NB4 (cell line): ENCODE data around the gene NRARP.

ENCODE experiments used
- DNase-seq: peaks from one replicate; pipeline ENCODE4 v3.0.0; 2010; ENCODE audit warnings: low read depth
- H3K4me3 ChIP-seq: one replicate; pipeline ENCODE4 v1.5.1; 2011; ENCODE audit warnings: mild to moderate bottlenecking, low read depth, low read length, moderate library complexity
- MYC ChIP-seq: IDR thresholded peaks from 2 replicates; pipeline ENCODE4 v1.6.1; 2011; ENCODE audit warnings: low read depth, low read length
- POLR2A ChIP-seq: IDR thresholded peaks from 2 replicates; pipeline ENCODE4 v1.6.1; 2011; ENCODE audit warnings: mild to moderate bottlenecking; ENCODE audit not compliant: insufficient read length; ENCODE audit errors: extremely low read depth
- TF ChIP-seq, protein P1 (sequence below): IDR thresholded peaks from one replicate; pipeline ENCODE4 v1.5.1; 2012; ENCODE audit warnings: low read depth, low read length
- TF ChIP-seq, protein P2 (sequence below): IDR thresholded peaks from 2 replicates; pipeline ENCODE4 v1.6.1; 2011; ENCODE audit warnings: low read depth, low read length

NRARP gene

DNA sequence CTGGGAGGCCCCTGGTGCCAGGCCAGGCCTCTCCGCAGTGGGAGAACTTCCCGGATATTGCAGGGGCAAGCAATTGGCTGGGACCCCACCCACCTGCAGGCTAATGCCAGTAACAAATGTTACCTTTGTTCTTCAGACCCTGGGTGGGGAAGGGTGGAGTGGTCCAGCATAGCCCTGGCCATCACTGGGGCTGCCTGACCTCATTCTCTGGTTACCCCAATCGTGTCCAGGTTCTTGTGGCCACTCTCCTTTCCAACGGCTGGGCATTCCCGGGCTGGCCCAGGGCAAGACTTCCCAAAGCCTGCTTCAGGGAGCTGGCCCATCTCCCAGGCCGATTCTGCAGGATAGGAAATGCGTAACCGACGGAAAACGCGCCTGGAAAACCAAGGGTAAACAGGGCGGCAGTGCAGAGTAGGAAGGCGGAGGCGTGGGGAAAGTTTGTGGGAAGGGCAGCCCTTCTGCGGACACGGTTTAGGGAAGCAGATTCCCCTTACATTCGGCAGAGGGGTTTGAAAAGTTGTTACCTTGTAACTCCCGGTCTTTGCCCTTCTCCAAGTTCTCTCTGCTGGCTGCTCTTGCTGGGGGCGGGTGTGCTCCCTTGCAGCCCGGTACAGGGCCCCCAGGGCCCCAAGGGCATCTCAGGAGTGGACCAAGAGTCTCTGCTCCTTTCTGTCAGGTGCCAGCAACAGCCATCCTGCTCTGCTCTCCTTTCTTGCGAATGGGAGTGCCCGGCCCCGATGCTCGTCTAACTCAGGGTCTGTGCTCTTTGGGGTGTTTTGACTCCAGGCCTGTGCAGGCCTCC lies 3.5 kb downstream of the NRARP start:
- TF ChIP-seq, protein P1, sequence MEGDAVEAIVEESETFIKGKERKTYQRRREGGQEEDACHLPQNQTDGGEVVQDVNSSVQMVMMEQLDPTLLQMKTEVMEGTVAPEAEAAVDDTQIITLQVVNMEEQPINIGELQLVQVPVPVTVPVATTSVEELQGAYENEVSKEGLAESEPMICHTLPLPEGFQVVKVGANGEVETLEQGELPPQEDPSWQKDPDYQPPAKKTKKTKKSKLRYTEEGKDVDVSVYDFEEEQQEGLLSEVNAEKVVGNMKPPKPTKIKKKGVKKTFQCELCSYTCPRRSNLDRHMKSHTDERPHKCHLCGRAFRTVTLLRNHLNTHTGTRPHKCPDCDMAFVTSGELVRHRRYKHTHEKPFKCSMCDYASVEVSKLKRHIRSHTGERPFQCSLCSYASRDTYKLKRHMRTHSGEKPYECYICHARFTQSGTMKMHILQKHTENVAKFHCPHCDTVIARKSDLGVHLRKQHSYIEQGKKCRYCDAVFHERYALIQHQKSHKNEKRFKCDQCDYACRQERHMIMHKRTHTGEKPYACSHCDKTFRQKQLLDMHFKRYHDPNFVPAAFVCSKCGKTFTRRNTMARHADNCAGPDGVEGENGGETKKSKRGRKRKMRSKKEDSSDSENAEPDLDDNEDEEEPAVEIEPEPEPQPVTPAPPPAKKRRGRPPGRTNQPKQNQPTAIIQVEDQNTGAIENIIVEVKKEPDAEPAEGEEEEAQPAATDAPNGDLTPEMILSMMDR = no peak
- TF ChIP-seq, protein P2, sequence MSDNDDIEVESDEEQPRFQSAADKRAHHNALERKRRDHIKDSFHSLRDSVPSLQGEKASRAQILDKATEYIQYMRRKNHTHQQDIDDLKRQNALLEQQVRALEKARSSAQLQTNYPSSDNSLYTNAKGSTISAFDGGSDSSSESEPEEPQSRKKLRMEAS = no peak
- TF ChIP-seq POLR2A (no peak), MYC (no peak)
- no peak for DNase-seq
- H3K4me3 ChIP-seq = no peak overlapping the region

DNA sequence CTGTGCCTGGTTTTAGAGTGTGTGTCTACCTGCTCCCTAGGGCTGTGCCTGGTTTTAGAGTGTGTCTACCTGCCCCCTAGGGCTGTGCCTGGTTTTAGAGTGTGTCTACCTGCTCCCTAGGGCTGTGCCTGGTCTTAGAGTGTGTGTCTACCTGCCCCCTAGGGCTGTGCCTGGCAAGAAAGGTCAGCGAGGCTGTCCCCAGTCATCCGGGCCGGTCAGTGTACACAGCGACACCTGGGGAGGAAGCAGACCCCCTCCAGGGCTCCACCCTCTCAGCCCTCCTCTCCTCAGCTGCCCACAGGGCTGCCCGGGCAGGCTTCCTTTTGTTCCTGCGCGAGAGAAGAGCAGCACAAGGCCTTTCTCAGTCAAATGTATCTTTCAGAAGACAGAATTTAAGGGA lies 4.1 kb downstream of the NRARP start:
- TF ChIP-seq MYC (no peak), POLR2A (no peak)
- TF ChIP-seq, protein P1 = no peak
- TF ChIP-seq, protein P2 = no peak
- no peak overlapping the region for H3K4me3 ChIP-seq
- DNase-seq = no peak

DNA sequence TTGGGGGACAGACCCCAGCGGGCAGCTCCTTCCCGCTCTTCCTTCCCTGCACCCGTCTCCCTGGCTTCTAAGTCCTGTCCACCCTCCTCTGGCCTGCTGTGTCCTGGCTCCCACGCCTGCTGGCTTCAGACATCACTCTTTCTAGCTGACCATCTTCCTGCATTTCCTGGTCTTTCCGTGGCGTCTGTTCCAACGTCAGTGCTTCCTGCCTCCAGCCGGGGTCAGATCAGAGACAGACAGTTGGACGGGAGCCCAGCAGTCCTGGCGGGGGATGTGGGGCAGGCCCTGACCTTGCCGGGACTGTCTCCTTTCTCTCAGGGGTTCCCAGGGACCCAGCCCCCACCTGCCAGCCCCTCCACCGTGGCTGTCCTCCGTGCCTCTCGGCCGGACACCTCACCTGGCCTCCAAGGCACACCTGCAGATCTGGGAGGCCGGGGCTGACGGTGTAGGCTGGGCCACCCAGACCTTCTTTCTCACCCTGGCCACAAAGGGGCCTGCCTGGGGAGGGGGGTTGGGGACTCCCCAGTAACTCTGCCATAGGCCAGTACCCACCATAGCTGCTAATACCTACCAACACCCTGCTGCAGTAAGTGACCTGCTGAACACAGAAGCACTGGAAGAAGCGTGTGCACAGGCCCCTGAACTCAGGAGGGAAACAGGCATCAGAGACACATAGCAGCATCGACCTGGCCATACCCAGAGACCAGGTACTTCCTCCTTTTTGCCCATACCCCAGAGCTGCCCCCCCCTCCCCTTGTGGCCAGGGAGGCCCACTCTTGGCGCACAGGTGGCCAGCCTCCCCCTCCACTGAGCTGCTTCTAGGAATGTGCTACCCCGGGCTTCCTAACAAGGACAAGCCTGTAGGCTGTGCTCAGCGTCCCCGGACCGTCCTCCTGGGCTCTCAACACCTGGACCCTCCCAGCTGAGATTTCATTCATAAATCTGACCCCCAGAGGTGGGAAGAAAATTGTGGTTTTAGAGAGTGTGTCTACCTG lies 5.1 kb downstream of the NRARP start:
- TF ChIP-seq, protein P2 = no peak
- TF ChIP-seq, protein P1 = no peak
- TF ChIP-seq POLR2A (no peak), MYC (no peak)
- no peak for DNase-seq
- H3K4me3 ChIP-seq = no peak overlapping the region

DNA sequence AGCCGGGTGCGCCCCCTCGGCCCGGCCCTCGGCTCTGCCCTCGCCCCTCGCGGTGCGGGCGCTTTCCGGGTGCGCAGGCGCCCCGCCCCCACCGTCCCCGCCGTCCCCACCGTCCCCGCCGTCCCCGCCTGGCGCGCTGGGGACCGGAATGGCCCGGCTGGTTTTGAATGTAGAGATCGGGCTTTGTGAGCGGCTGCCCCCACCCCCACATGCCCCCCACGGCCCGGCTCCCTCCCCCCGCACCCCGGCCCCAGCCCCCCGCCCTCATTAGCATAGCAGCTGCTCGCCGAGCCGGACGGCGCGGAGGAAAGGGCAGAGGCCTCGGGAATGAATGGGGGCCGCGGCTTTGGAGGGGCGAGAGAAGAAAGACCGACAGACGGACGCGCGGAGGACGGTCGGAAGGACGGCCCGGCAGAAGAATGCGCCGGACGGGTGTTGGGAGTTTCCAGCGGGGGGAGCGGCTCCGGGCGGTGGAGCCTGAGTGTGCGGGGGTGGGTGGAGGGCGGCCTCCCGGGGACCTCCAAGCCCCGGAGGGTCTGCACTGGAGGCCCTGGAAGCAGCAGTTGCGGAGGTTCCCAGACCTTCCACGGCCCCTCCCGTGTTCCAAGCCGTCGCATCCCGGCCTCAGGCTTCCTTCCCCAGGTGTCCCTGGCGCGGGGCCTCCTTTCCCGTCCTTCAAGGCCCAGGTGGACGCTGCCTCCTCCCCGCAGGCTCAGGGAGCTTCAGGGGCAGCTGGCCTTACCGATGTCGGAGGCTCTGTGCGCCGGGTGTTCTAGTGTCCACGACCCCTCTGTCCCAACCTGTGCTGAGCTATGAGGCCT lies 6.0 kb downstream of the NRARP start:
- TF ChIP-seq, protein P1 = no peak
- TF ChIP-seq MYC = no peak
- TF ChIP-seq POLR2A = no peak
- TF ChIP-seq, protein P2 = no peak
- no peak for DNase-seq
- H3K4me3 ChIP-seq = no peak overlapping the region

DNA sequence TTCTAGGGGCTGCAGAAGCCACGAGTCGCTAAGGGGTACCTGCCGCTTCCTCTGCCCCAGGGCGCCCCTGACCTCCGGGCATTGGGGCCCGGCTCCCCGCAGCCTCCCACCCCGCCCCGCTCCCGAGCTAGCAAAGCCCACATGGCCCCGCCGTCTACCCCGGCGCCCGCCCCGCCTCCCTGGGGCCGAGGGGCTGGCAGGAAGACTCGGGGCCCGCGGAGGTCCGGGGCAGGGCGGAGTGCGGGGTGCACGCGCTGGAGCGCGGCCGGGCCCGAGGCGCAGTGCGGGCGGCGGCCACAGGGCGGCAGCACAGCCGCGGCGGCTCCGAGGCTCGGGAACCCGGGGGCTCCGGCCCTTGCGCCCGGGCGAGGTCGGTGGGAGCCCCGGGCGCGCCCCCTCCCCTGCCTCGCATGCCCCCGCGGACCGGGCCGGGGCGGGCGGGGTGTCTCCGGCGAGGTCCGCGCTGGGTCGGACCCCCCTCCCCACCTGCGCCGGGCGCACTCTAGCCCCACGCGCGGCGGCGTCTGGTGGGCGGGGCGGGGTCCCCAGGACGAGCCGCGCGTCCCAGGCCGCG lies 6.7 kb downstream of the NRARP start:
- TF ChIP-seq, protein P1 = peak; percentile 8
- TF ChIP-seq, protein P2 = no peak
- no peak overlapping the region for H3K4me3 ChIP-seq
- DNase-seq = peak; percentile 47
